Measurements from ENCODE around the gene SPAG5. TPM values are rescaled to one million over a fixed set of nuclear protein-coding genes. Genes with fewer than 3 reads are reported as not detected.

Gene SPAG5
- total RNA-seq, 3 donors from 2014 or later: 3.3 to 5.8 (median 4.1) TPM

DNA sequence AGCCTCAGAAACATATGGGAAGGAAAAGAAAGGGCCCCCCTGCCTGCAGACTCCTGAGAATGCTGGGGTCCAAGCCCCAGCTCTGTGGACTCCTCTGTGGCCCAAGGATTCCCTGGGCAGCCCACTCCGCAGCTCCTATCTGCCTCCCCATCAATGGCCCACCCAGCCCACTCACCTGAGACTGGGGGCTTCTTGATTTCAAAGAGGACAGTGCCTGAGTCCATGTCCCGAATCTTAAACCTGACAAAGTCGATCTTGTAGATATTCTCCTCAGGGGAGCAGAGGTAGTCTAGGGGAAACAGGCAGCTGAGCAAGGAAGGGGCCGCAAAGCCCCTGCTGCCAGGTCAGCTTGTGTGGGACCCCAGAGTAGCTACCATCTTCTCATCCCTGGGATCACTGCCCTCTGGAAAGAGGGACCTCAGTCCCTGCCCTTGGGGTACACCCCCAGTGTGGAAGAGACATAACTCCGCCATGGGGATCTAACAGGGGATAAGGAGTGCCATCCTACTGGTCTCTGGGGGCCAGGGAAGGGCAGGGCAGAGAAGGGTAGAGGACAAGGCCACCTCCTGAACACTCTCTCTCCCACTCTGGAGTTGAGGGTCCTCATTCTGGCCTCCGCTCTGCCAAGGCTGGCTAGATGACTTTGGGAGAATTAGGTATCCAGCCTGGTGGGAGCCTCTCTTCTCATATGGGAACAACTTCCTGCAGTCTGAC lies 50.3 kb downstream of the SPAG5 start:
- intact Hi-C loops (cut with DNase I; ENCODE audit: low total_unique reads): no loop called here
- H3K4me3 ChIP-seq: no peak overlapping the region
- H3K27me3 ChIP-seq: no peaks in the 10 kb centered on the region
- no peaks in the 10 kb centered on the region for H3K36me3 ChIP-seq
- no peak for TF ChIP-seq POLR2AphosphoS5 (IDR thresholded peaks at IDR 0.05)
- H3K4me1 ChIP-seq: peaks cover 0 to 10% of the 10 kb centered on the region in 2 donors
- no peak overlapping the region for H3K27ac ChIP-seq
- DNase-seq (ENCODE audit: low spot score in 2 of 2): no peak
- no peaks in the 10 kb centered on the region for H3K9me3 ChIP-seq

DNA sequence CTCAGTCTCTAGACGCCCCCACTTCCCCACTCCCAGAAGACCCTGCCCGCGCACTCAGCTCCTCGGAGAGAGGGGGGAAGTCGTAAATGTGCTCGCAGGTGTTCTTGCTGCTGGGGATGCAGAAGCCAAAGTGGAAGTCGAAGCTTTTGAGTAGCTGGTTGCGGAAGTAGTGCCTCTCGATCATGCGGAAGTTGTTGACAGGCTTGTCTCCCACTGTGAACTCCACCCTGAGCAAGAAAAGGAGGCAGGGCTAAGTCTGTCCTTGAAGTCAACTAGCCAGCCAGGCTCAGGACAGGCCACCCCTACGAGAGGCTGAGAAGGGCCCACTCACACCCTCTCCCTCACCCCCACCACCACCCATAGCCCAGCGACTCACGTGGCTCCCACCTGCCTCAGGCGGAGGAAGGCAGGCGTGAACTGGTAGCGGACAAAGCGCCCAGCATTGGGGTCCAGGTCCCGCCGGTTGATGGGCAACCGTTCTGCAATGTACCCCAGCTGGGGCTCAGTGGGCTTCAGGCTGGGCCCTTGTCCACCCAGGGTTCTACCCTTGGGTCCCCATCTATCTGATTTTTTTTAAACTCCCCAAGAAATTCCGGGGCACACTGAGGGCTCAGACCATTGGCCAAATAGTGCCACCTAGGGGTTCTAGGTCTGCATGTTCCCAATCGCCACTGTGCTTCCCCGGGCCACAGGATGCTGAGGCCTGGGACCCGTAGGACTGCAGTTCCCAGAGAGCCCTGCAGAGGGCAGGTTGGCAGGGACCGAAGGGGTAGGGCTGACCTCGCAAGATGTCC lies 51.0 kb downstream of the SPAG5 start:
- TF ChIP-seq, protein P1, sequence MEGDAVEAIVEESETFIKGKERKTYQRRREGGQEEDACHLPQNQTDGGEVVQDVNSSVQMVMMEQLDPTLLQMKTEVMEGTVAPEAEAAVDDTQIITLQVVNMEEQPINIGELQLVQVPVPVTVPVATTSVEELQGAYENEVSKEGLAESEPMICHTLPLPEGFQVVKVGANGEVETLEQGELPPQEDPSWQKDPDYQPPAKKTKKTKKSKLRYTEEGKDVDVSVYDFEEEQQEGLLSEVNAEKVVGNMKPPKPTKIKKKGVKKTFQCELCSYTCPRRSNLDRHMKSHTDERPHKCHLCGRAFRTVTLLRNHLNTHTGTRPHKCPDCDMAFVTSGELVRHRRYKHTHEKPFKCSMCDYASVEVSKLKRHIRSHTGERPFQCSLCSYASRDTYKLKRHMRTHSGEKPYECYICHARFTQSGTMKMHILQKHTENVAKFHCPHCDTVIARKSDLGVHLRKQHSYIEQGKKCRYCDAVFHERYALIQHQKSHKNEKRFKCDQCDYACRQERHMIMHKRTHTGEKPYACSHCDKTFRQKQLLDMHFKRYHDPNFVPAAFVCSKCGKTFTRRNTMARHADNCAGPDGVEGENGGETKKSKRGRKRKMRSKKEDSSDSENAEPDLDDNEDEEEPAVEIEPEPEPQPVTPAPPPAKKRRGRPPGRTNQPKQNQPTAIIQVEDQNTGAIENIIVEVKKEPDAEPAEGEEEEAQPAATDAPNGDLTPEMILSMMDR (IDR thresholded peaks at IDR 0.05): peak; percentile 25 to 84 (median 79)
- TF ChIP-seq POLR2A (IDR thresholded peaks at IDR 0.05): no peak
- no peak overlapping the region for H3K27ac ChIP-seq
- no peaks in the 10 kb centered on the region for H3K36me3 ChIP-seq
- no peaks in the 10 kb centered on the region for H3K9me3 ChIP-seq
- peaks cover 0 to 10% of the 10 kb centered on the region in 2 donors for H3K4me1 ChIP-seq
- H3K4me3 ChIP-seq: no peak overlapping the region
- intact Hi-C loops (cut with DNase I; ENCODE audit: low total_unique reads): no loop called here
- DNase-seq (ENCODE audit: low spot score in 2 of 2): peak; percentile 60 to 80
- no peaks in the 10 kb centered on the region for H3K27me3 ChIP-seq

DNA sequence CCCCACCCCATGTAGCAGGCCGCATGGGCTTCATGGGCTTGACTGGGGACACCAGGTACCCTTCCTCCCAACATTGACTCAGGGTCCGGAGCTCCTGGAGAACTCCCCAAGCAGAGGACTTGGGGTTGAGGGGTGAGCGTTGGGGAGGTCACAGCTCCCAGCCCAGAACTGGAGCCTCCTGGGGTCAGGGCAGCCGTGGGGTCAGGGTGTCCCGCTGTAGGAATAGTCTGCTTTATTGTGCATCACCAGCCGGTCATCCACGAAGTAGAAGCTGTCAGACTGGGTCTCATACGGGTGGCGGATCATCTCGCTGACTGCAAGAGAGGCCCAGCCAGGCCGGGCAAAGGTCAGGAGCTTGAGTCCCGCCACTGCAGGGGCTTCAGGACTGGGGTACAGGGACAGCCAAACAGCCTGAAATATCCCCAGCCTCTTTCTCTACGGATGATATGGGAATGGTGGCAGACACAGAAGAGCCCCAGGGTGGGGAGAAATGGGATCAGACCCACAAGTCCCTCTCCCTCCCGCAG lies 51.7 kb downstream of the SPAG5 start:
- no peaks in the 10 kb centered on the region for H3K36me3 ChIP-seq
- peaks cover 0 to 10% of the 10 kb centered on the region in 2 donors for H3K4me1 ChIP-seq
- no peak overlapping the region for H3K4me3 ChIP-seq
- H3K27me3 ChIP-seq: no peaks in the 10 kb centered on the region
- peak overlapping the region in 1 of 2 donors; percentile 28 for H3K27ac ChIP-seq
- DNase-seq (ENCODE audit: low spot score in 2 of 2): no peak
- TF ChIP-seq, protein P1 (IDR thresholded peaks at IDR 0.05): no peak
- TF ChIP-seq POLR2A (IDR thresholded peaks at IDR 0.05) (no peak), POLR2AphosphoS5 (IDR thresholded peaks at IDR 0.05) (no peak)
- no peaks in the 10 kb centered on the region for H3K9me3 ChIP-seq
- intact Hi-C loops (cut with DNase I; ENCODE audit: low total_unique reads): no loop called here

DNA sequence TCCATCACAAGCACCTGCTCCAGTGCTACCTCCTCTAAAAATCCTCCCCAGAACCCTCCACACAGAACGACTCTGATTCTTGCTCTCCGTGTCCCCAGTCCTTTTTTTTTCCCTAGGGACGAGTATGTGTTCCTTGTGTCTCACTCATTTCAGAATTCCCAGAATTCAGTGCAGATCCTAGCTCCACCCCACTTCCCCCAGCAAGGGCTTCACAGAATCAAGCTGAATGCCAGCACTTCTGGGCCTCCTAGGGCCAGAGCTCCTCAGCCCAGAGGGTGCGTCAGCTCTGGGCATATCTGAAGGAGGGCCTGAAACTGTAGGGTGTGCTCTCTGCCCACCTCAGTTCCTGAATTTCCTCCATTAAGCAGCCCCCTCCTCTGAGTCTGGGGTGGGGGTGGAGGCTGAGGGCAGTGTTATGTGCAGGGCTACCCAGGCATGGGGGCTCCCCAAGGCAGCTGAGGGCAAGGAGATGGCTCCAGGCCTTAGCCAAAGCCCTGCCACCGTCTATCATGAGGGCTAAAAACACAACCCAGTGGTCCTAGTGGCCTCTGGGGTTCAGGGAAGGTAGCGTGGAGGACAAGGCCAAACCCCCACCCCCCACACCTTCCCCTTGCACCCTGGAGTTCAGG lies 52.9 kb downstream of the SPAG5 start:
- Histone ChIP-seq H3K36me3 (no peaks in the 10 kb centered on the region), H3K9me3 (no peaks in the 10 kb centered on the region), H3K4me1 (peaks cover 0 to 2% of the 10 kb centered on the region in 2 donors), H3K4me3 (no peak overlapping the region), H3K27ac (peak overlapping the region; percentile 26 to 71), H3K27me3 (no peaks in the 10 kb centered on the region)
- intact Hi-C loops (cut with DNase I; ENCODE audit: low total_unique reads): no loop called here
- no peak for TF ChIP-seq POLR2AphosphoS5 (IDR thresholded peaks at IDR 0.05)
- no peak for TF ChIP-seq POLR2A (IDR thresholded peaks at IDR 0.05)
- TF ChIP-seq, protein P1 (IDR thresholded peaks at IDR 0.05): no peak
- no peak for DNase-seq (ENCODE audit: low spot score in 2 of 2)

DNA sequence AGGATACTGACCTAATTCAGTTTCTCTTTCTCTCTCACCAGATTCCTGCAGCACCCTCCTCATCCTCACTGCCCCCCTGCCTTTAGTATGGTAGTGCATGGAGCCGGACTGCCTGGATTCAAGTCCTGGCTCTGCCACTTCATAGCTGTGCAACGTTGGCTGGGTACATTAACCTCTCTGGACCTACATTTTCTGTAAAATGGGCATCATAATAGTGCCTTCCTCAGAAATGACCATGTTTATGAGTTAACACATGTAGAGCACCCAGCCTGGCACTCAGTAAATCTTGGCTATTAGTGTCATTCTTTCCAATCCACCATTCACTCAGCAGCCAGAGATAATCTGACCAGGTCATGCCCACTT lies 53.7 kb downstream of the SPAG5 start:
- intact Hi-C loops (cut with DNase I; ENCODE audit: low total_unique reads): no loop called here
- Histone ChIP-seq H3K27ac (peak overlapping the region in 1 of 2 donors; percentile 32), H3K4me3 (no peak overlapping the region), H3K4me1 (no peaks in the 10 kb centered on the region), H3K27me3 (no peaks in the 10 kb centered on the region), H3K9me3 (no peaks in the 10 kb centered on the region), H3K36me3 (no peaks in the 10 kb centered on the region)
- TF ChIP-seq POLR2AphosphoS5 (IDR thresholded peaks at IDR 0.05) (no peak), POLR2A (IDR thresholded peaks at IDR 0.05) (no peak)
- TF ChIP-seq, protein P1 (IDR thresholded peaks at IDR 0.05): no peak
- DNase-seq (ENCODE audit: low spot score in 2 of 2): no peak
